Left kidney (tissue), 2 donors: ENCODE measurements around the gene CRB2. TPM values are rescaled to one million over a fixed set of nuclear protein-coding genes. Genes with fewer than 3 reads are reported as not detected.
A peak's percentile ranks its signal among the peaks of the same experiment; 100 is the strongest.
"Not testable (repeated sequence)": the region's sequence is repeated elsewhere in the genome, so short reads cannot be mapped to it uniquely, and the experiment has no call there.

Experiments
- DNase-seq: peaks from one replicate; pipeline ENCODE4 v3.0.0-alpha.2; 2013
- polyA plus RNA-seq: library from polyadenylated mRNA; unstranded; fragments of 120-200 nt; gene quantifications from one replicate; pipeline ENCODE4 v1.2.1, GENCODE V29; 2013; ENCODE audit not compliant: insufficient read length

The CRB2 gene
- polyA plus RNA-seq, 1 donor: 20.3 TPM

DNA sequence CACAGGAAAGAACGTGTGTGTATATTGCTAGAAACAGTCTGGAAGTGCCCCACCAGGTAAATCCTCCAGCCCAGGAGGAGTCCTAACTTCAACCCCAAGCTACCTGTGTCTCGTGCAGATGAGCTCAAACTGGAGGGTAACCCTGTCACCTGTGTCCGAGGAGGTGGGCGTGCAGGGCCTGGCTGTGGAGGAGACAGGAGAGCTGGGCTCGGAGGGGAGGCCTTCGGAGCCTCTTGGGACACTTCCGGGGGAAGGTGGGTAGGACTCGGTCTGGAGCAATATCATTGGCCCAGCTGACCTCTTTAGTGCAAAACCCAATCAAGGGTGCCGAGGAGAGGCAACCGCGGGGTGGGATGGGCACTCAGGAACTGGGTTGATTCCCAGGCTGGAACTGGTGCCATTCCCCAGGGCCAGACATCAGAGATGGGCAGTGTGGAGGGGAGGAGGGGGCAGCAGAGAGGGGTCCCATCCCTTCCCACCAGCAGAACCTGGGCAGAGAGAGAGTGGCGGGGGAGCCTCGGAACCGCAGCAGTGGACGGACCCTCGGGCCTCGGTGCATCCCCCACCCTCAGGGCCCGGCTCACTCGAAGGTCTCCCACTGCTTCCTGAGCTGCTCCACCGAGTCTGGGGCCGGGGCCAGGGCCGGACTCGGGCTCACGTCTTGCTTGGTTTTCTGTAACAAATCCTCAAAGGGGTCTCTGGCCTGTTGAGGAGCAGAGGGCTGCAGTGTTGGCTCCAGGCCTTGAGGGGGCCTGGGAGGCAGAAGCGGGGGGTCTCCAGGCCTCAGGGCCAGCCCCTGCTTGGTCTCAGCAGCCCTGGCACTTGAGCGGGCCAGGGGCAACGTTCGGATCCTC lies 25.1 kb downstream of the CRB2 start:
- no peak for DNase-seq

DNA sequence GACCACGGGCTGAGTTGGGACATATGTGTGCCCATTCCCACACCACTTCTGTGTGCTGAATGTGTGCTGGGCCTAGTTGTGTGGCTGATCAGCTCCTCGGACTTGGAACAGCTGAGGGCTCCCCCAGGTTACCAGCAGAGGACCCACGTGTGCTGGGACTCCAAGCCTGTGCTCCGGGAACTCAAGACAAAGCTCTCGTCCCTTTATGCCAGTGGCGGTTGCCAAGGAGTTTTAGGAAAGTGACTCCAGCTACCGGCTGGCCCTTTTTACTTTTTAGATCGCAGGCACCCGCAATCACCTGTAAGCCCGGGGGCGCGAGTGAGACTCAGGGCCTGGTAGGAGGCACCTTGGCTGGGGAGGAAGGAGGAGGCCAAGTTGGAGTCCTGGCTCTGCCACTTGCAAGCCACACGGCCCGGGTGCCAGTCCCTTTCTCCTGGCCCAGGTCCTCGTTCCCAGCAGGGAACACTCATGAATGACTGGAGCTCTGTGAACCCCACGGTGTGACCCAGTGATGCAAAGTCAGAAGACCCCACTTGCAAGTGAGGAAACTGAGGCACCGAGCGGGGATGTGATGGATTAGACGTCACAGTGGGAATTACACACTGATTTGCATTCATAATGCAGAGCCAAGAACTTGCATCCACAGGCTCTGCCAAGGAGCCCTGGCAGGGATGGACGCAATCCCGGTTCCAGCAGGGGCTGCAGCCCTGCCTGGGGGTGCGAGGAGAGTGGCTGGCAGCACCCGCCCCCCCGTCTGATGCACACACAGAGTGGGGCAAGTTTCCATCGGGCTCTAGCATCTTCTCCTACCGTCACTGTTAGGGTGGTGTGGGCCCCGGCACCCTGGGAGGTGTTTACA lies 26.9 kb downstream of the CRB2 start:
- no peak for DNase-seq

DNA sequence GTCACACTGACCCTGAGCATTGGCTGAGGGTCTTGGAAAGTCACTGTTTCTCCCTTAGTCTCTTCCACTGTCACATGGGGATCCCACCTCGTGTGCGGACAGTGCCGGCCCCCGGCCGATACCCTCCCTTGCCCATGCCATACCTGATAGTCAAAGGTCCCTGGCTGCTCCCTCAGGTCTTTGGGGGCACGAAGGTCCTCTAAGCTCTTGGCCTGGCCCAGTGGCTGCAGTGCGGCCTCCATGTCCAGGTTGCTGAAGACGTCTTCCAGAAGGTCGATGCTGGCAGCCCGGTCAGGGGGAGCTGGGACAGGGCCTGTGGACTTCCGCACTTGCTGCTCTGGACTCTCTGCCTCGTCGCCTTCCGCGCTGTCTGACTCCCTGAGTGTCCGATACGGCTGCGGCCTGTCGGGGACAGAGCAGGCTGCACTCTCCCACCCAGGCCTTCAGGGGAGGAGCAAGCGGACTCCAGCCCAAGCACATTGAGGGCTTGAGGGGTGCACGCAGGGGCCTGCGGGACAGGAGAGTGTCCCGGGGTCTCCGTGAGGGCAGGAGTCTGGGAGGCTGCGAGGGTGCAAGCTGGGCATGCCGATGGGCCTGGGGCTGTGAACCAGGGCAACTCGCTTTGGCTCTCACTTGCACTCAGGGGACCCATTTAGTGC lies 27.6 kb downstream of the CRB2 start:
- DNase-seq: no peak

DNA sequence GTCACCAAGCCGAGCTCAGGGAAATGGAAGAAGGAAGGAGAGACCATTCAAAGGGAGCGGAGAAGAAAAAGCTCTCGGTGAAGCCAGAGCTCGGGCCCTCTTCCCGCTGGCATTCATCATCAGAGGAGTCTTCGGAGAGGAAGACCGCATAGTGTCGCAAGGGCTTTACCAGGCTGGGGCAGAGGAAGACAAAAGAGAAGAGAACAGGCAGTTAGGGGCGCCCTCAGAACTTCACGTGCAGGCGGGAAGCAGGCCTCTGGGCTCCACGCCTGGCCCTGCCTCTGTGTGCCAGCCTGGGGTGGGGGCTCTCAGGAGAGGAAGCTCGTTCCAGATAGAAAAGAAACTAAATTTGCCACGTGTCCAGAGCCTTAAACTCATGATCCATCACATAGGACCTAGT lies 31.7 kb downstream of the CRB2 start:
- DNase-seq: no peak

DNA sequence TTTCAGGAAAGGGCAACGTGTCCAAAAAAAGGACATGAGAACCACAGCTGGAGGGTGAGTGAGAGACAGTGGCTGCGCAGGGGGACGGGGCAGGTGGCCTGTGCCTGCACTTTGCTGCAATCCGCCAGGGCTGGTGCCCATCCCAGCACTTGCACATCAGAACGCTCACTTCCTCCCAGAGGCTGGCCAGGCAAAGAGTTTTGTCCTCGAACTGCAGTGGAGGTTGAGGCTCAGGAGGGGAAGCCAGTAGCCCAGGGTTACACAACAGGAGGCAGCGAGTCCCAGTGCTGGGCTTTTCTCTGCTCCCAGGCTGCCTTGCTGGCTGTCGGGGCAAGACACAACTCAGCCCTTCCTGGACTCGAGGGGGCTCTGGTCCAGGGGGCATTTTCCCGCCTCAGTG lies 33.1 kb downstream of the CRB2 start:
- DNase-seq: no peak

DNA sequence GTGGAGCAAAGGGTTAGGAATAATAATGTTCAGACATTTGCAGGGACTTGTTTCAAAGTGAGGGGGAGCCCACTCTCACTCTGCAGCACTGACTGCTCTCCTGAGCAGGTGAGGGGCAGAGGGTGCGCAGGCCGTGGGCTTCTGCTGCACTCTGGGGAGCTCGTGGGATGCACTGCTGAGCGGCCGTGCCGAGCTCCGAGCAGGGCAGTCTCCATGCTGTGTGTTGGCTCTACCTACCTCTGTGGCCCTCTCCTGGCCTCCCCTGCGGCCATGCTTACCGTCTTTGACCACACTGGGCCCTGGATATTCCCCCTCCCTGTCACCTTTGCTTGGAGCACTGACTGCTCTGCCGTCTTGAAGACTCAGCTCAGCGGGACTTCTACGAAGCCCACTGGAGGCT lies 33.7 kb downstream of the CRB2 start:
- DNase-seq: no peak

DNA sequence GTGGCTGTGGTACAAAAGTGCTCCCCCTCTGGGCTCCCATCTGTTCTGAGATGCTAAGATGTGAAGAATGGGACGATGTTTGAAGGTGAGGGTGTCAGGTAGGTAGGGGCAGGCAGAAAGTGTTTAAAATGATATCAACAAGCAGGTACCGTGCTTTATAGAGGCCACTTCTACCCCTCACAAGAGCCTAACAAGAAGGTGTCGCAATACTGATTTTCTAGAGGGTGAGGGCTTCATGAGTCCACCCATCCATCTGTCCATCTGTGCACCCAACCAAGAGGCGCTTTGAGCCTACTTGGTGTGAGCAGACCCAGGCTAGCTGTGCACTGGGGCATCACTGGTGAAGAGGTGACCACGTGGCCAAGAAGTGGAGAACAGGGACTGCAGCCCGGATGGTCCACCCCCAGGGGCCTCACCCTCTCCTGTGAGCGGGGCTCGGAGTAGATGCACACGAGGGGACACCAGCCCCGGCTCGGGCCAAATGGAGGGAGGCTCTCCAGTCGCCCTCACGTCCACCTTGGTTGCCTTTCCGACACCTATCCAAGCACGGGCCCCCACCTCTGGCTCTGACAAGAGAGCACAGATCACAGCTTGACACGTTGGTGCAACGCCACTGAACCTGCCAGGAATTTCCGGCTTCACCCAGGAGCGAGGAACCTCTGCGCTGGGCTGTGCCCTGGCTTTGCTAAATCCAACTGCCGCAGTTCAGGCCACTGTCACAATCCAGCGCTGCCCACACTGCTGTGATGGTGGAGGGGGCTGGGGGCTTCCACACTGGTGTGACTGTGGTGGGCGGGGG lies 34.5 kb downstream of the CRB2 start:
- no peak for DNase-seq

DNA sequence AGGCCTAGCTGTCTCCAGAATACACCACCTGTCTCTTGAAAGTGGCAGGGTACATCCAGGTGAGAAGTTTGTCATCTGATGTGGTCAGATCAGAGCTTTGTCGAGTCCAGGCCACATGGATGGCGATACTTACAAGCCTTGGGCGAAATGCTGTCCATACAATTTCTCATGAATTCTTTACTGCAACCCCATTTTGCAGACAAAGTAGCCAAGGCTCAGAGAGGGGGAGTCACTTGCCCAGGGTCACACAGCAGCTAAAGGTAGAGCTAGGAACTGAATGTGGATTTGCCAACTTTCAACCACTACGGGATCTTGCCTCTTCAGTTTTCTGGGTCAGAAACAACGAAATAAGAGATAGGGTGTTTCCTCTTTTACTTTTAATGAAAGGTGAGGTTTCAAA lies 35.2 kb downstream of the CRB2 start:
- no peak for DNase-seq

DNA sequence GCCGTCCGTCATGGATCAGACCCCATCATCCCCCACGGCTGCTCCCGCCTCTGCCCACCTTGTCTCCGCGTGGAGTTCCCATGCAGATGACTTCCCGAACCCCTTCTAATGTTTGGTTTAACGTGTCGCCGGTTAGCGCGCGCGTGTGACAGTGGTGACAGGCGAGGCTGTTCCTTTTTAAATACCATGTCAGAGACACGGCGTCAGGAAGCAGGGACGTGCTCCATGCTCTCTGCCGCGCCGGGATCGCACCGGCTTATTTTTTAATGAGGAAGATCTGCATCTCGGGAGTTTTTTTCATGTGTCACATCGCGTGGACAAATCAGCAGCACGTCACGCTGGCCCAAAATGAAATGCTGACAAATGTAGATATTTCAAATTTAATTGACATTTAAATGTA lies 35.9 kb downstream of the CRB2 start:
- no peak for DNase-seq

DNA sequence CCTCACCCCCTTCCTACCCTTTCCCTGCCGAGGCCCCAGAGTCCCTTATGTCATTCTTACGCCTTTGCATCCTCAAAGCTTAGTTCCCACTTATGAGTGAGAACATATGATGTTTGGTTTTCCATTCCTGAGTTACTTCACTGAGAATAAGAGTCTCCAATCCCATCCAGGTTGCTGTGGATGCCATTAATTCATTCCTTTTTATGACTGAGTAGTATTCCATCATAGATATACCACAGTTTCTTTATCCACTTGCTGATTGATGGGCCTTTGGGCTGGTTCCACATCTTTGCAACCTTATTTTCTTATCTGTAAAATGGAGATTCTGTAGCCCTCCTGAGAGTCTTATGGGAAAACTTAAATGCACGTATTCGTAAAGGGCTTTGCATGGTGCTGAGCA lies 36.8 kb downstream of the CRB2 start:
- no peak for DNase-seq

DNA sequence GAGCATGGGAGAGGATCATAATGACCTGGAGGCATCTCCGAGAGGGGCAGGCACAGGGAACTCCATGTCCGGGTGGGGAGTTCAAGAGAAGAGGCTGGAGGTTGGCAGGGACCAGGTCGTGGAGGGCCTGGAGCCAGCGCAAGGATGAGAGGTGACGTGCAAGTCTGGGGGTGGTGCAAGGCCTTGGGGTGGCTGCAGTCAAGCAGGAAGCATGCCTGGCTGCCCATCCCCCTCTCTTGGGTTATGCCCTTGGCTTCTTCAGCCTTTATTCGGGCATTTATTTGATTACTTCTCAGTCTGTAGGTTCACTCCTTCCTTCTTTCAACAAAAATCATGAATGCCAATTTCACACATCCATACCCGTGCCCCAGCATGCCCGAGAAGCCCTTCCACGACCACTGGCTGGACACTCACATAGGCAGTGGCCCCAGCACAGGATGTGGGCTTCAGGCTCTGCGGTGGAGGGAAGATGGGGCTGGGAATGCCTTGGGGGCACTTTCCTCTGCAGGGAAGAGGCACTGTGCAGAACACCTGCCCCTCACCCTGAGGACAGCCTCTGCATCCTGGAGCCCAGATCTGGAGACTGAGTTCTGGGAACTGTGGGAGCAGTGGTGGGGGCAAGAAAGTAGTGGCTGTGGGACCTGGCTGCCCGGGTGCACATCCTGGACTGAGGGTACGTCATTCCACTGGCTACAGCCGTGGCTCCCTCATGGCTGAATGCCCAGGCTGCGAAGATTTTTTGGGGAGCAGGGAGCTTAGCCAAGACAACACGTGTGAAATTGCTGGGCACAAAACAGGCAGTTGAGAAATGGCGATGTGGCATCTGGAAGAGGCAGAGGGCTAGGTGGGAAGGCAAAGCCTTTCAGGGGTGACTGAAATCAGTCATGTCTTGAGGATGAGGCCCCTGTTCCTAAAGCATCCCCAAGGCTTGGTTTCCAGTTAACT lies 38.6 kb downstream of the CRB2 start:
- DNase-seq: no peak

DNA sequence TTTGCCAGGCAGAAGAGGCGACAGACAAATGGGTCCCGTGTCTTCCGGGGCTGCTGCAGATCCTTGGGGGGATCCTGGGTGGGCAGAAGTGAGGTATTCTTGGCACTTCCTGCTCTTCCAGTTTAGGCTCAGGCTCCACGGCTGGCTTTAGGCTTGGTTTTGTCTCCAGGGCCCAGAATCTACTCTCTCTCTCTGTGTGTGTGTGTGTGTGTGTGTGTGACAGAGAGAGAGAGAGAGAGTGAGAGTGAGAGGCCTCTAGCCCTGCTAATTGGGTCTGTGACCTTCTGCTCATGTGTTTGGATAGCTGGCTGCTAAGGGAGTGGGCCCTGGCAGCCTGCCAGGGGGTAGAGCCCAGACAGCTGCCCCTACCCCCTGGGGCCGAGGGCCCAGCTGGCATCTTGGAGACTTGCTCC lies 39.3 kb downstream of the CRB2 start:
- DNase-seq: no peak

DNA sequence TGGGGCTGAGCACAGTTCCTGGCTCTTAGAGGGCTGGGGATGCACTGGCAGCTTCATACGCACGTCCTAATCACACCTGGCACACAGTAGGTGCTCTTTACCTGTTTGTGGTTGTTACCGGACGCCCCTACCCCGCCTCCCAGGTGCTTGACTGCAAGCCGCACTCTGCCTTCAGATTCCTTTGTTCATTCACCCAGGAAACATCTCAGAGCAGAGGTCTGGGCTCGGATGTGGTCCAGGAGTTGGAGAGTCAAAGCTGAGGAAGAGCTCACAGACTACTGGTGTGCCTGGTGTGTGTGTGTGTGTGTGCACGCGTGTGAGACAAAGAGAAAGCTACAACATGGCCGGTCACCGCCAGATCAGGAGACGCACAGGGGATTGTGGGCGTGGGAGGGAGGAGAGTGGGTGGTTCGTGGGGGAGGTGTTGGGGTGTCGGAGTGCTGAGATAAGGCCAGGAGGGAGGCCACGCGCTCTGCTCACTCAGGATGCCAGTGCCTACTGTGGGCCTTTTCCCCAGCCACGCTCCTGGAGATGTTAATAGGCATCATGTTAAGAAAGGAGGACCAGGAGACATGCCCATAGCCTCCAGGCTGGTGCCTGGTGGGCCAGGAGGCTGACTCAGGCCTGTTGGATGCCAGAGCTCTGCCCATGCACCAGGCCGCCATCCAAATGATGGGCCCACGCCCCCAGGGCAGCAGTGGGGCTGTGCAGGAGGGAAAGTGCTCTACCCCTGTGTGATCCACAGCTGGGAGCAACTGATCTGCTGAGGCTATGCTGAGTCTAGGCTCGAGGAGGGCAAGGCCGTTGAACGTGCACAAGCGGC lies 39.9 kb downstream of the CRB2 start:
- DNase-seq: no peak

DNA sequence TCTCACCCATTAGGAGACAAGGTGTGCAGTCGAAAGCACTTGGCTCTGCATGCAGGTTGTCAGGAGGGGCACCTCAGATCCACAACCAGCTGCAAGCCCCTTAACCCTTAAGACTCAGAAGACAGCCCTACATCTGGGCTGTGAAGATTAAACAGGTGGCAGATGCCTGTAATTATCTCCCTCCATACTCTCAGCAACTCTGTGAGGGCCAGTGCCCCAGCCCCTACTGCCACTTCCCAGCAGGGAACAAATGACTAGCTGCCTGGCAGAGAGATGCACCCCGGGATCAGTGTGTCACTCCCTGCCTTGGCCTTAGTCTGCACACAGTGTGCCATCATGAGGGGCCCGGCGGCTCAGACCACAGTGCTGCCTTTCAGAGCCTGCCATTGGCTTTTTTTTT lies 42.0 kb downstream of the CRB2 start:
- DNase-seq: no peak

DNA sequence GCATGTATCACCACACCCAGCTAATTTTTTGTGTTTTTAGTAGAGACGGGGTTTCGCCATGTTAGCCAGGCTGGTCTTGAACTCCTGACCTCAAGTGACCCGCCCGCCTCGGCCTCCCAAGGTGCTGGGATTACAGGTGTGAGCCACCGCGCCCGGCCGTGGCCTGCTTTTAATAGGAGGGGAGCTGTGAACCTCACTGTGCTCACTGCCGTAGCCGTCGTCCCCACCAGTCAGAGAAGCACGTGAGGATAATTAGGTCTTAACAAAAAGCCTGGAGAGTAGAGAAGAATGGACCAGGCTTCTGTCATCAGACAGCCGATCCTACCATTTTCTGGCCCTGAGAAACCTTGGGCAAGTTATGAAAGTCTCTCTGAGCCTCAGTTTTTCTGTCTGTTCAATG lies 42.9 kb downstream of the CRB2 start:
- DNase-seq: not testable (repeated sequence)

DNA sequence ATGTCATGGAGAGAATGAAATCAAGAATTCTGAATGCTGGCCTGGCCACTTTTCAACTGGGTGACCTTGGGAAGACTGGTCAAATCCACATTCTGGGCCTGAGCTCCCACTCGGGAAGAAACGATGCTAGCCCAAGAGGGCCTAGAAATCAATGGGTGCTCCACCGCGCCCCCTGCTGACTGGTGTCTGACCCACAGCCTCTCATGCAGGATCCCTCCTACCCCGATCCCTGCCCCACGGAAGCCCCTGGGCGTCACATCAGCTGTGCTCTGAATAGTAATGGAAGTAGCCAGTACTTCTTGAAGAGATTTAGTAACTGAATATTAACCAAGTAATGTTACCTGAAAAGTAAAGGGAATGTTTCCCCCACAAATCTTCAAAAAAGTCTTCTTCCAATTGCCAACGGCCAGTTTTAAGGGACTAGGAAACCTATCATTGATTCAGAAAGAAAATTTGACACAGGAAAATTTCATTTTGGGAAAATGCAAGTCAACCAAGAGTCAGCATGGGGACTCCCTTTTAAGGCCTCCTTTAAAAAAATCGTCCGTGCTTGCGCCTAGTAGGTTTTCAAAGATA lies 43.9 kb downstream of the CRB2 start:
- DNase-seq: no peak

DNA sequence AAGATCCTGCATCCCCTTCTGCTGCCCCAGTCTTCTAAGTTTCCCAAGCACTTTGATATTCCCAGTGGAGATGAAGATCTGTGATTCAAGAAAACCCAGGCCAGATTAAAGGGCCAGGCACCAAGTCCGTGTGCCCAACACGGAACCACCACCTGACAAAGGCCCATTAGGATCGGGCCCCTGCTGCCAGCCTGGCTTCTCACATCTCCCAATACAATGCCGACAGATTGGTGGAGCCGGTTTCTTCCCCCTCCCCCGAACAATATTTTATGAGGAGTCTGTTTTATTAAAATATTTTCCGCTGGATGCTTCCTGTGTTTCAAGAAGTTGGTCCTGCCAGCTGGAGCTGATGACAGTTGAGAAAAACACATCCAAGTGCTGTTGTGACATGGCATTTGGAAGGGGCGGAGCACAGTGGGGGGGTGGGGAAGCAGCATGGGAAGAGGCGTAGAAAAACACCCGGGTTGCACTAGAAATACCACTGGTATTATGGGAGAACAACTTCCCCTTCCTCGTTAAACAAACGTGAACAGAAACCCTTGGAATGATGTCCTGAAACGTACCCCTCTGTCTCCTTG lies 45.0 kb downstream of the CRB2 start:
- DNase-seq: no peak

DNA sequence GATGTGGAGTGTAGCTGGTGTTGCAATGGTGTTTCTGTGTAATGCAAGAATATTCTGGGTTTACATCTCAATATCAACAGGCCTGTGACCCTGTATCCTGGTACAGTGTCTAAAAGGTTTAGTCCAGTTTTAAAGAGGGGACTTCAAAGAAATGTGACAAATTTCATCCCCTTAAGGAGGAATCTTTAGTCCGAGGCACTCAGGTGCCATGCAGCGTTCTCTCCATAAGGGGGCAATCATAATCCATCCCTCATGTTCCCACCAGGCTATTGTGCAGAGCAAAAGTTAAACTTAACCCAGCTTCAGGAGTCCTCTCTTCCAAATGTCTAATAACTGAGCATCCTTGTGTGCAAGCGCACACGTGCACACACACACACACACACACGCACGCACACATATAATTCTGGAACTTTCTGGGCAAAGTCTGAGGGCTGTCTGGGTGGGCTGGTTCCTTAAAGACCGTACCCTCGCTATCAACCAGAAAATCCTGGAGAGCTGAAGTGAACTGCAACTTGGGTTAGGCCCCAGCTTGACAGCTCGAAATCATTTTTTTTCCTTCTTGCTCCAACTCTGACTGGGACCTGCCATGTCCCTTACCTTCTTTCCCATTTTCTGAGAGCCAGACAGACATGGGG lies 46.0 kb downstream of the CRB2 start:
- DNase-seq: peak; percentile 57
